Left ventricle myocardium superior (tissue), 1 donor: ENCODE results near the gene MYO18B. TPM values are rescaled to one million over a fixed set of nuclear protein-coding genes. Genes with fewer than 3 reads are reported as not detected.

Source experiments
- ATAC-seq: fragments of 200-7000 bp; cut with Tn5 transposase; one replicate; pipeline ENCODE4 v1.9.1; 2020; ENCODE audit warnings: mild to moderate bottlenecking, moderate library complexity
- DNase-seq: peaks from one replicate; pipeline ENCODE4 v3.0.0-alpha.2; 2020
- intact Hi-C: fragments of 100-400 bp; cut with micrococcal nuclease; formaldehyde crosslinking; loops from one replicate; pipeline ENCODE4 v1.11.0; 2022
- total RNA-seq: library from RNA; stranded (reverse); fragmentation: NEBNext Ultra II Directional; extraction: Animal tissue kit (Norgen Biotek cat#: 25700); gene quantifications from one replicate; pipeline ENCODE4 v1.2.1, GENCODE V29; 2021
- donor health status: DM: no; HTN: yes; CAD: no; lungs with severe emphysema.

MYO18B gene
- total RNA-seq, 1 donor from 2014 or later = 138 TPM

GRCh38 chr22:25839755-25840154 is 97.8 kb downstream of the MYO18B start:
- intact Hi-C loops = no loop called here
- ATAC-seq = peak; percentile 3

GRCh38 chr22:25840167-25840566 is 98.2 kb downstream of the MYO18B start:
- intact Hi-C loops = no loop called here
- ATAC-seq (peak; percentile 7), DNase-seq (no peak)

More at GRCh38 chr22:25839755-25840154, 97.8 kb downstream of the MYO18B start:
- DNase-seq = no peak

DNA sequence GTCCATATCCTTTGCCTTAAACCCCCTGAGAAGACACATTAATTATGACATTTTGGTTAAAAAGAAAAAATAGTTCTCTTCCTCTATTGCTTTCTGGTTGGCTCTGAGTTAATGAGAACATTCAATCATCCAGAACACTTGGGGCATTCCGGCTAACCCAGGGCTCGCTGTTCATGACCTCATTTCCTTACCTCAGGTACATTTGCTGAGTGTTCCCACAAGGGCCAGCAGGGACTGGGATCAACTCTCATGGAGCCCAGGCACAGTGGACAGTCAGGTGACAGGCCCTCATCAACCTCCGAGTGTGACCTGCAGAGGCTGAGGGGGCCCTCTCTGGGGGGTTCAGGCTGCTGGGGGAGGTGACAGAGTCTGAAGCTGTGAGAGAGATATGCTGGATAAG is 98.9 kb downstream of the MYO18B start:
- DNase-seq = no peak
- peak; percentile 4 for ATAC-seq

DNA sequence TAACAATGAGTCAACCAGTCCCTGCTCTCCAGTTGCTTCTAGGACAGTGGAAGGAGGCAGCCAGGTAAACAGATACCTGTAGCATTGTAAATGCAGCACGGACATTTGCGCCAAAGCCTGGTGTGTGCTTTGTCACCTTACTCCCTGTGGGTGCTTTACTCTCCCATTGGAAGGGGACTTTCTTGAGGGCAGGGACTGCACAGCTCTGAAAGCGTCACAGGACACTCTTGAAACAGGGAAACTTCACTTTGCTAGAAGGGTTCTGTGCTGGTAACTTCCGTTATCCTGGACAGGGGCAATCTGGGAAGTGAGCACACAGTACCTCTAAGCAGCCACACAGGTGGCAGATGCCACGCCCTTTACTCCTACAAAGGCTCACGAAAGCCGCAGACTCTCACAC is 99.8 kb downstream of the MYO18B start:
- no peak for DNase-seq
- intact Hi-C loops = no loop called here
- no peak for ATAC-seq

More for the DNA sequence above, 98.9 kb downstream of the MYO18B start:
- intact Hi-C loops = no loop called here

DNA sequence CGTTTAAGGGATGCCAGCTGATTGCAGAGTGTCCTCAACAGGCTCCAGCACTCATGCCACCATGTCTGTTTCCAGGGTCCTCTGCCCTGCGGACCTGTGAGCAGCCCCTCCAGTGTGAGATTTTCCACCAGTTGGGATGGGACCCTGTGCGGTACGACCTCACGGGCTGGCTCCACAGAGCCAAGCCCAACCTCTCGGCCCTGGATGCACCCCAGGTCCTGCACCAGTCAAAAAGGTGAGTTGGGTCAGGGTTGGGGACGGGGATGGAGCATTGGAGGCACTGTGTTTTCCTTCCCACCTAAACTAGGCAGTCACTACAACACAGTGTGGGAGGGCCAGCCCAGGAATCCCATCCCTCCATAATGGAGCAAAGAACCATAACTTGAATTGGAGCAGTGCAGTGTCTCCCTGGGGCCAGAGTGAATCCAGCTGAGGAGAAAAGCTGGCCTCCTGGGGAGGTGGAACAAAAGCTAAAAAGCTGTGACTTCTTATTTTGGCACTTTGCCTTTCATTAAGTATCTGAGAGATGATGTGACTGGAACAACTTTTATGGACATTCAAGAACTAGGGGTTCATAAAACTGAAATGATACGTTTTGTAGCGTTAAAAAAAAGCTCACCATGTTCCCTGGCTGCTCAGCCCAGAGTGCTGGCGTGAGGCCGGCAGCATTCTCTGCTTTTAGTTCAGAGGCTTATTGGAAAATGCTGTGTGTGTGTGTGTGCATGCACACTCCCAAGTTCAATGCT is 101.8 kb downstream of the MYO18B start:
- intact Hi-C loops = no loop called here
- ATAC-seq (no peak), DNase-seq (no peak)

DNA sequence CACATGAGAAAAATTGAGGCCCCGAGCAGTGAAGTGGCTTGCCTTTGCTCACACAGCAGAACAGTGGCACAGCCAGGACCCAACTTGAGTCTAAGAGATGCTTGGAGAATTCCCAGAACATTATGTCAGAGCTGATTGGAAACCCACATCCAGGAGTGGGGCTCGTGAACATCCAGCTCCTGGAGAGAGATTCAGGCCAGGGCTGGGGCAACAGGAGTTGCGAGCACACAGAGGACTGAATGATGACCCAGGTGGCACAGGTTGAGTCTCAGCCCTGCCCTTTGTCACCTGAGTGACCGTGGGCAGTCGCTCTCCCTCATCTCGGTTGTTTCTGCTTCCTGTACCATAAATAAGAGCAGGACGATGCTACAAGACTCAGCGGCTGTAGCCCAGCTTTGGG is 102.6 kb downstream of the MYO18B start:
- ATAC-seq (no peak), DNase-seq (no peak)
- intact Hi-C loops = no loop called here

DNA sequence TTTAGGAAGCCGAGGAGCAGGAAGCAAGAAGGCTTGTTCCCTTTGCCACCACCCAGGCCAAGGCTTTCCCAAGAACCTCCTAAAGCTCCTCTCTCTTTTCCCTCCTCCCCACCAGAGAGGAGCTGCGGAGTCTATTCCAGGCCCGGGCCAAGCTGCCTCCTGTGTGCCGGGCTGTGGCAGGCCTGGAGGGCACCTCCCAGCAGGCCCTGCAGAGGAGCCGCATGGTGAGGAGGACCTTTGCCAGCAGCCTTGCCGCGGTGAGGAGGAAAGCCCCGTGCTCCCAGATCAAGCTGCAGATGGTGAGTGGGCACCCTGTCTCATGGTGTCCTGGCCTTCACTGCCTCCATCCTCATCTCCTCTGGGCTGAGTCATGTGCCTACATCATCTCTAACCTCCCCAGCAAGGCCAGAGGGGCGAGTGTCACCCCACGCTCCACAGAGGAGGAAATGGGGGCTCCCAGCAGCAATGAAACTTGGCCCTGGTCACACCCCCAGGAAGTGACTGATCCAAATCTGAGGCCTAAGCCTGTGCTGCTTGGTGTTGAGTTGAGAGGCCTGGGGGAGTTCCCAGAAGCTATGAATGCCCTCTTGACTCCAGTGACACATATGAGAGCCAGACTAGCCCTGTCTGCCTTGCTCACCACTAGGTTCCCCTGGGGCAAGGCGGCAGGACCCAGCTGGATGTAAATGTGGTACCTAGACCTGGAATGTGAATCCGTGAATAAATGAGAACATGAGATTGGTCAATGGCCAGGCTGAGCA is 104.2 kb downstream of the MYO18B start:
- intact Hi-C loops = no loop called here

DNA sequence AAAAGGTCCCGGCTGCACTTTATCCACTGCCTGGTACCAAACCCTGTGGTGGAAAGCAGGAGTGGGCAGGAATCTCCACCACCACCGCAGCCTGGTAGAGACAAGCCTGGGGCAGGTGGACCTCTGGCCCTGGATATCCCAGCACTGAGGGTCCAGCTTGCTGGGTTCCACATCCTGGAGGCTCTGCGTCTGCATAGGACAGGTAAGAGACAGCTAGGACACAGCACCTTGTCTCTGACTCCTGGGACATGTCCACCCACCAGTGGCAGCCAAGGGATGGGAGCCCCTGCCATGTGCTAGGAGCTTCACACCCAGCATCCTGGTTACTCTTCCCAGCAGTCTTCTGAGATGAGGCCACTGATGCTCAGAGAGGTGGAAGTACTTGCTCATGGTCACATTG is 105.5 kb downstream of the MYO18B start:
- intact Hi-C loops = no loop called here
- DNase-seq (no peak), ATAC-seq (no peak)

More for the DNA sequence above, 104.2 kb downstream of the MYO18B start:
- DNase-seq (no peak), ATAC-seq (no peak)

GRCh38 chr22:25848954-25849353 is 107.0 kb downstream of the MYO18B start:
- DNase-seq = no peak
- peak; percentile 15 for ATAC-seq

GRCh38 chr22:25849522-25849921 is 107.5 kb downstream of the MYO18B start:
- intact Hi-C loops = no loop called here
- DNase-seq (no peak), ATAC-seq (peak; percentile 83)

More at GRCh38 chr22:25848954-25849353, 107.0 kb downstream of the MYO18B start:
- intact Hi-C loops = no loop called here

DNA sequence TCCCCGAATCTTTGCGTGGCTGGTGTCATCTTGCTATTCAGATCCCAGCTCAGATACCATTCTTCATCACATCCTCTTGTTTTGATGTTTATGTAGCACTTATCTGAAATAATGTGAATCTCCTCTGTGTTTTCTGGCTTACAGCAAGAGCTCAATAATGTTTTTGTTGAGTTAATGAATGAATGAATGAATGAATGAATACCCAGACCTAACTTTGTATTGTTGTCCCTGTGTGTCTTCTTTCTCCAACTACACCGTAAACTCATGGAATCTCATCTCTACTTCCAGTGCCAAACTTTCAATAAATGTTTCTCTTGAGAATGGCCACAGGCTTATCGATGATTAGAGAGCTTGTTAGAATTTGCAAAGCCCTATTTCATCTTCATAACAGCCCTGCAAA is 110.2 kb downstream of the MYO18B start:
- intact Hi-C loops = no loop called here
- no peak for ATAC-seq
- DNase-seq = no peak

GRCh38 chr22:25853078-25853477 is 111.1 kb downstream of the MYO18B start:
- no peak for ATAC-seq
- intact Hi-C loops = no loop called here
- no peak for DNase-seq

DNA sequence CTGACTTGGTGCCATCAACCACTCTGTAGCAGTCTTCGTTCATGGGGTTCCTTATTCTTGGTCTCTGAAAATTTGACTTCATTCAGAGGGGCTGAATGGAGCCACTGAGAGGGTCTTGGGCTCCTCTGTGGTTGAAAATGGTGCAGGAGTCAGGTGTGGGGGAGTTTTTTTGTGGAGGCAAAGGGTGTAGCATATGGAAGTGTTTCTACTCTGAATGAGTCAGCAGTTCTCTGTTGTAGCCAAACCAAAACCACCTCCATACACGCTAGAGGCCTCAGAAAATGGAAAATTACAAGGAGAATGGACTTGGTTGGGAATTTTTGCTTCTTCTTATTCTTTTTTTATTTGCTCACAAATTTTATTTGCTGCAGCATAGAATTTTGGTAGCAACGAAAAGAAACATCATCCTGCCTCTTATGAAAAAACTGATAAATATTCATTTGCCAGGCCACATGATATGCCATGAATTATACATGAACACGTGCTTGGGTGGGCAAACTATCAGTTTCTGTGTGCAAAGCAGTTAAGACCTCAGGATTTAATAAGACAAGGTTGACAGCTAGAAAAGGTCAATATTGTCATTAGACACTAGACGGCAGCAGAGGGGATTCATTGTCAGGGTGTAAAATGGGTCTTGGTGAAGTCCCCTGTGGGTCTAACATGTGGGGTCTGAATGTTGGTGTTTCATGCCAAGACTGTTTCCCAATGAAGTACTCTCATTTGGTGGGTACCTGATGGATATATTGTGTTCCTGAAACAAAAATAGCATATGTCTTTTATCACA is 111.7 kb downstream of the MYO18B start:
- DNase-seq = no peak
- intact Hi-C loops = no loop called here

DNA sequence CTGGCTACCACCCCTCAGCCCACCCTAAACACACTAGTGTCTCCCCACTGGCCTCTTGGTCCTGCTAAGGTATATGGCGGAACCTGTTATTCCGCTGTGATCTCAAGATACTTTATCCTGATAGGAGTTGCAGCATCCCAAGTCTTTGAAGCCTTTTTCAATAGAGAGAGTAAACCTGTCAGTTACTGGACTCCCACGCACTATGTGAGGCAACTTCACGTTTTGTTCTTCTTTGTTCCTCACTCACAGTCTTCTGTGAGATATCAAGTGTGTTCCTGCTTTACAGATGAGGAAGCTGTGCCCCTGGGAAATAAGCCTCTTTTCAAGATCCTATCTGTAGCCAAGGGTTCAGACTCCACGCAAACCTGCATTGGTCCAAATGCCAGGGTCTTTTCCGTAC is 127.8 kb downstream of the MYO18B start:
- DNase-seq (no peak), ATAC-seq (no peak)
- intact Hi-C loops = no loop called here

More for the DNA sequence above, 111.7 kb downstream of the MYO18B start:
- no peak for ATAC-seq

DNA sequence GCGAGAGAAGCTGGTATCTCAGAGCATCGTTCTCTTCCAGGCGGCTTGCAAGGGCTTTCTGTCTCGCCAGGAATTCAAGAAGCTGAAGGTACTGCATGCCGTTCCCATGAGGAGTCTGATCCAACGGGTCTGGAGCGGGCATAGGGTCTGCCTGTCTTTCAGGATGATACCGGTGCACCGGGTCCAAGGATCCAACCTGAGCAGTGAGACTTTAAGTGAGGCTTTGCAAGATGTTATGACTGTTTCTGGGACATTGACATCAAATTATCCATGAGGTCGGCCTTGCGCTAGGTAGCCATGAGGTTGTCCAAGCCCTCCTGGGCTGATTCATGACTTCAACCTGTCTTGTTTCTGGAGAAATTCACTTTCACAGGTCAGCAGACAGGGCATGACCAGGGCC is 132.3 kb downstream of the MYO18B start:
- intact Hi-C loops = no loop called here
- ATAC-seq = no peak
- no peak for DNase-seq

DNA sequence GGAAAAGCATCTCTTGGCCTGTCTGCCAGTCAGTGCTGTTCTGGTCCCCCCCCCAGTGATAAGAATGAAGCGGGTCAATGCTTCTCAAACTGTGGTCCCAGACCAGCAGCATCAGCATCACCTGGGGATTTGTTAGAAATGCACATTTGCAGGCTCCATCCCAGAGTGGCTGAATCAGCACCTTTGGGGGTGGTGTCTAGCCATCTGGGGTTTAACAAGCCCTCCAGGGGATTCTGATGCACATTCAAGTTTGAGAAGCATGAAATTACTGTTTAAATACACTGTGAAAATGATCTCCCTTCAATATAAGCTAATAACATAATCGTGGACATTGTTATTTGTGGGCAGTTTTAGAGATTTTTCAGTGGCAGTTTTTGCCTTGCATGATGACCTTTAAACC is 133.5 kb downstream of the MYO18B start:
- no peak for DNase-seq
- ATAC-seq = no peak
- intact Hi-C loops = no loop called here

- no peak for ATAC-seq
- no peak for DNase-seq
- intact Hi-C loops = no loop called here
Observed at GRCh38 chr22:25876871-25877270, 134.9 kb downstream of the MYO18B start.

DNA sequence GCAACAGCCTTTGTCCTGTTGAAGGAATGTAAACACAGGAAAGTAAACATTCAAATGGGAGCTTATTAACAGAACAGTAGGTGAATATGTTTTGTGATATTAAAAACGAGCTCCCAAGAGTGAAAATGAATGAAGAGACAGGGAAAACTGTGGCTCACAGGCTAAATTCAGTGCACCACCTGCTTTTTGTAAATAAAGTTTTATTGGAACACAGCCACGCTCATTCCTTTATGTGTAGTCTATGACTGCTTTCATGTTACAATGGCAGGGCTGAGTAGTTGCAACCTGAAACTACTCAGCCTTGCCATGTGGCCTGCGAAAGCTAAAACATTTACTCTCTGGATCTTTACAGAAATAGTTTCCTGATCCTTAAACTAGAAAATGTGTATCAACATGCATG is 136.9 kb downstream of the MYO18B start:
- no peak for ATAC-seq
- intact Hi-C loops = no loop called here

GRCh38 chr22:25880524-25880923 is 138.5 kb downstream of the MYO18B start:
- ATAC-seq (peak; percentile 21), DNase-seq (no peak)
- intact Hi-C loops = no loop called here

More for the DNA sequence above, 136.9 kb downstream of the MYO18B start:
- DNase-seq = no peak

DNA sequence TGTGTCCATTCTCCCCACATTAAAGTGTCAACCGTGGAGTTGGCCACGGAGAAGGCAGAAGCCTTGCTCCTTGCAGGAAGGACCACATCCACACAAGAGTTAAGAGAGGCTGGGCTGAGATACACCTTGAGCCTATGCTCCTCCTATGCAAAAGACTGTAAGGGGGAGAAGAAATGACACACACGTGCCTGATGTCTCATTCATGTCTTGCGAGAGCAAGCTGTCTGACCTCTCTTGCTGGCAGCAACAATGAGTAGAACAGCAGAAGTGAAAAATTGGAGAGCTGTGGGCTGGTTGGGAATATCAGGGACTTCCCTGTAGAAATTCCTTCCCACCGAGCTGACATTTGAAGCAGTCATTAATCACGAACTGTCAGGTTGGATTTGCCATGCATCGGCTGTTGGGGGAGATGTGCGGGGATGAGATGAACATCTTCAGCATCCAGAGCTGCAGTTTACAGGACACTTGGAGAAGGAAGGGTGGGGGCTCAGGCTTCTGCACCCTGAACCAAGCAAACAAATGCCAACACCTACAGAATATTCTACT is 139.3 kb downstream of the MYO18B start:
- intact Hi-C loops = no loop called here
- ATAC-seq (no peak), DNase-seq (no peak)
